Fibroblast of lung (primary cell): ENCODE data around the gene ARFRP1.

Source experiments
- CTCF ChIP-seq, 2 donors: IDR thresholded peaks in 1 of 2; conservative IDR thresholded peaks in 1 of 2; 1 replicate in 1 of 2; 2 replicates in 1 of 2; pipeline ENCODE4 v1.5.1; 2011 to 2012; ENCODE audit warnings: low read length in 2 of 2, control low read depth in 1 of 2, inconsistent platforms in 1 of 2, low read depth in 1 of 2, mild to moderate bottlenecking in 1 of 2
- EZH2 ChIP-seq: IDR thresholded peaks from 2 replicates; pipeline ENCODE4 v1.5.1; 2012; ENCODE audit warnings: low read length, control low read depth, mild to moderate bottlenecking; ENCODE audit errors: missing control alignments

GRCh38 chr20:63741354-63741675, 33.5 kb upstream of the ARFRP1 start:
- no peak for TF ChIP-seq CTCF (conservative IDR thresholded peaks at IDR 0.05 in 1 of 2, IDR thresholded peaks at IDR 0.05 in 1 of 2; ENCODE audit: low read depth in 1 of 2, low read length in 2 of 2)
- TF ChIP-seq EZH2 = no peak
